GM23338 (cell line): ENCODE data around the gene GATAD2A. TPM values are rescaled to one million over a fixed set of nuclear protein-coding genes. Genes with fewer than 3 reads are reported as not detected.

Source experiments
- ATAC-seq: fragments of 200-7000 bp; cut with Tn5 transposase; 3 replicates; pipeline ENCODE4 v1.9.1; 2020
- DNase-seq: peaks from one replicate; pipeline ENCODE4 v3.0.0-alpha.2; 2015; ENCODE audit warnings: low spot score
- H2AFZ ChIP-seq: fragments of 200-600 bp; sonication (generic); 2 replicates; pipeline ENCODE4 v1.8.0; 2016; ENCODE audit warnings: antibody characterized with exemption, mild to moderate bottlenecking, moderate library complexity
- H3F3A ChIP-seq: fragments of 200-600 bp; sonication (generic); replicated peaks from 2 replicates; pipeline ENCODE4 v1.8.0; 2017; ENCODE audit warnings: antibody characterized with exemption, mixed run types, low read depth
- H3K27ac ChIP-seq: fragments of 200-600 bp; sonication (generic); 2 replicates; pipeline ENCODE4 v1.6.1; 2016; ENCODE audit warnings: low read depth
- H3K27me3 ChIP-seq: fragments of 200-600 bp; sonication (generic); 2 replicates; pipeline ENCODE4 v1.8.0; 2016; ENCODE audit warnings: mild to moderate bottlenecking, mixed run types, moderate library complexity; ENCODE audit not compliant: insufficient read depth
- H3K36me3 ChIP-seq: fragments of 200-600 bp; sonication (generic); 2 replicates; pipeline ENCODE4 v1.8.0; 2016; ENCODE audit warnings: mild to moderate bottlenecking; ENCODE audit not compliant: insufficient read depth
- H3K4me1 ChIP-seq: fragments of 200-600 bp; sonication (generic); 2 replicates; pipeline ENCODE4 v1.8.0; 2016; ENCODE audit warnings: mild to moderate bottlenecking, moderate library complexity; ENCODE audit not compliant: insufficient read depth
- H3K4me2 ChIP-seq: fragments of 200-600 bp; sonication (generic); 2 replicates; pipeline ENCODE4 v1.7.1; 2017; ENCODE audit warnings: mixed run types
- H3K4me3 ChIP-seq: fragments of 200-600 bp; sonication (generic); 2 replicates; pipeline ENCODE4 v1.6.1; 2016; ENCODE audit warnings: mixed run types
- H3K79me2 ChIP-seq: fragments of 200-600 bp; sonication (generic); replicated peaks from 2 replicates; pipeline ENCODE4 v1.8.0; 2017; ENCODE audit warnings: mild to moderate bottlenecking; ENCODE audit not compliant: insufficient read depth
- H3K9me2 ChIP-seq: fragments of 200-600 bp; sonication (generic); 2 replicates; pipeline ENCODE4 v1.8.0; 2017; ENCODE audit not compliant: insufficient read depth
- H4K20me1 ChIP-seq: fragments of 200-600 bp; sonication (generic); replicated peaks from 2 replicates; pipeline ENCODE4 v1.8.0; 2017; ENCODE audit warnings: mild to moderate bottlenecking; ENCODE audit not compliant: insufficient read depth
- H3K27ac Mint-ChIP-seq: 2 replicates; pipeline ENCODE4 v1.8.0; 2020; ENCODE audit warnings: inconsistent platforms, mild to moderate bottlenecking, moderate library complexity, mixed read lengths
- H3K27me3 Mint-ChIP-seq: 3 replicates; pipeline ENCODE4 v1.8.0; 2022; ENCODE audit warnings: low read depth, mild to moderate bottlenecking, moderate library complexity, mixed read lengths, inconsistent platforms; ENCODE audit not compliant: insufficient read depth, poor library complexity
- H3K36me3 Mint-ChIP-seq: 3 replicates; pipeline ENCODE4 v1.8.0; 2021; ENCODE audit warnings: low read depth, mild to moderate bottlenecking, inconsistent platforms, moderate library complexity, mixed read lengths
- H3K4me1 Mint-ChIP-seq: 3 replicates; pipeline ENCODE4 v1.8.0; 2020; ENCODE audit warnings: mild to moderate bottlenecking, inconsistent platforms, mixed read lengths
- H3K4me3 Mint-ChIP-seq: 3 replicates; pipeline ENCODE4 v1.8.0; 2021; ENCODE audit warnings: moderate library complexity, mild to moderate bottlenecking, inconsistent platforms, mixed read lengths
- H3K9me3 Mint-ChIP-seq: 3 replicates; pipeline ENCODE4 v1.8.0; 2020; ENCODE audit warnings: moderate library complexity, mild to moderate bottlenecking, inconsistent platforms, mixed read lengths
- CTCF ChIP-seq, 2 experiments: fragments of 200-600 bp in 1 of 2; sonication (generic) in 1 of 2; conservative IDR thresholded peaks; 2 replicates each; pipeline versions ENCODE4 v1.5.1 to v1.6.1; 2016 to 2017; ENCODE audit warnings: antibody characterized with exemption in 2 of 2, low read depth in 2 of 2, mild to moderate bottlenecking in 2 of 2, moderate library complexity in 1 of 2
- ETS1 ChIP-seq: IDR thresholded peaks from 2 replicates; pipeline ENCODE4 v1.6.1; 2016; ENCODE audit warnings: antibody characterized with exemption
- NANOG ChIP-seq: IDR thresholded peaks from 2 replicates; pipeline ENCODE4 v1.6.1; 2016; ENCODE audit warnings: antibody characterized with exemption, borderline replicate concordance
- STAT1 ChIP-seq: IDR thresholded peaks from one replicate; pipeline ENCODE4 v1.6.1; 2016; ENCODE audit warnings: antibody characterized with exemption; ENCODE audit not compliant: unreplicated experiment
- ZNF331 ChIP-seq: fragments of 250-450 bp; sonication (Bioruptor Pico); IDR thresholded peaks from 2 replicates; pipeline ENCODE4 v1.5.0; 2020; ENCODE audit warnings: low read depth, mild to moderate bottlenecking, moderate library complexity
- ZNF462 ChIP-seq: fragments of 250-450 bp; sonication (Bioruptor Pico); IDR thresholded peaks from 2 replicates; pipeline ENCODE4 v1.5.0; 2020; ENCODE audit warnings: mild to moderate bottlenecking, moderate library complexity
- polyA plus RNA-seq: library from polyadenylated mRNA; unstranded; fragments of >200 nt; fragmentation: Nextera tagmentation; extraction: Ambion mirVana; gene quantifications from 2 replicates; pipeline ENCODE4 v1.2.1, GENCODE V29; 2016
- total RNA-seq: library from RNA; depleted of rRNA; stranded (reverse); fragments of >200 nt; shearing (Covaris generic); gene quantifications from 2 replicates; pipeline ENCODE4 v1.2.3, GENCODE V29; 2014

GATAD2A gene
- total and polyA plus RNA-seq, 2 experiments from 2014 or later, result 40.0 to 151 TPM

GRCh38 chr19:19524053-19524452, 118.6 kb downstream of the GATAD2A start:
- H4K20me1 ChIP-seq, result peaks cover 39% of the 10 kb centered on the region

More at GRCh38 chr19:19524053-19524452, 118.6 kb downstream of the GATAD2A start:
- no peaks in the 10 kb centered on the region for H3K9me2 ChIP-seq
- Mint-ChIP-seq H3K27me3 (peaks cover 6% of the 10 kb centered on the region), H3K27ac (no peak overlapping the region; the same call in 1 of the 2 replicates), H3K9me3 (no peaks in the 10 kb centered on the region; the same call in 2 of the 3 replicates), H3K4me3 (no peak overlapping the region), H3K36me3 (peaks cover 52% of the 10 kb centered on the region), H3K4me1 (peaks cover 14% of the 10 kb centered on the region)
- no peak overlapping the region for H2AFZ ChIP-seq
- H3K27ac ChIP-seq, result no peak overlapping the region
- ATAC-seq (no peak), DNase-seq (no peak)
- peaks cover 64% of the 10 kb centered on the region for H3K79me2 ChIP-seq
- peaks cover 9% of the 10 kb centered on the region; the same call in 1 of the 2 replicates for H3K36me3 ChIP-seq
- peaks cover 6% of the 10 kb centered on the region; the same call in 1 of the 2 replicates for H3K4me1 ChIP-seq
- H3K27me3 ChIP-seq, result no peaks in the 10 kb centered on the region
- no peak overlapping the region for H3K4me3 ChIP-seq
- H3F3A ChIP-seq, result peaks cover 12% of the 10 kb centered on the region; the same call in 1 of the 2 replicates
- no peak for TF ChIP-seq CTCF (conservative IDR thresholded peaks at IDR 0.05; ENCODE audit: low read depth in 2 of 2)
- TF ChIP-seq ETS1, result no peak
- TF ChIP-seq ZNF331 (CRISPR knock-in tag), result no peak
- no peak for TF ChIP-seq NANOG
- TF ChIP-seq ZNF462 (CRISPR knock-in tag), result no peak
- TF ChIP-seq STAT1, result no peak
- H3K4me2 ChIP-seq, result no peak overlapping the region
